ENCODE measurements around the gene SCO2. TPM values are rescaled to one million over a fixed set of nuclear protein-coding genes. Genes with fewer than 3 reads are reported as not detected.
"Not testable (repeated sequence)": the region's sequence is repeated elsewhere in the genome, so short reads cannot be mapped to it uniquely, and the experiment has no call there.

SCO2 gene
- total RNA-seq, 1 donor from 2014 or later: 5.3 TPM

DNA sequence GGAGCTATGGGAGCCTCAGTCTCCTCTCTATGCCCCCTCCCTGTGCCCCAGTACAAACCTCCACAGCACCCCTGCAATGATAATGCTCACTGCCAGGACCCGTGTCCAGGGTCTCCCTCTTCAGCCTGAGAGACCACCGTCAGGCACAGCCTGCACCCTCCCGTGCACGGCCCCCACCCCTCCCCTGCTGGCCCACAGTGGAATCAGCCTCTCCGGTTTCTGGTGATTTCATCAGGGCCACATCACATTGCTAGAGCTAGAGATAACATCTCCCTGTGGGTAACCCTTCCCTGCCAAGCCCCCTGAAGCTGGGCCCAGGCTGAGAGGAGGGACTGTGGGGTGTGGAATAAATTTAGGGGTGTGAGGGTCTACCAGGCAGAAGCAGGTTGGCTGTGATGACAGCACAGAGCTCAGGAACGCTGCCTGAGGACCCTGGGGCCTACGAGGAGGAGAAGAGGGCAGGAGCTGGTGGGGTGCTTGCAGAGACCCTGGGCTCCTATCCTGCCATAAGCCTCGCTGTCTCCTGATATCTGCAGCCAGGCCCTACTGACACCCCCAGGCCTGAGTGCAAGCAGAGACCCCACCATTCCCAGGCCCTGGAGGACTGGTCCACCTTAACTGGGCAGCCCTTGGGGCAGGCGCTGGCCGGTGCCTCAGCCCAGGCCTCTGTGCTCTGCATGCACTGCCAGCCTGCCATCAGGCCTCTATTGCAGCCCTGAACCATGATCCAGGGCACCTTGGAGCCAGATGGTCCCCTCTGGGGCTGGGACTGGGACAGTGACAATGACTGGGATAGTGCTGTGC lies 20.3 kb upstream of the SCO2 start, which contains the start of gene KLHDC7B:
Gene KLHDC7B, plus strand, starts transcription at position 378 of the 804 bp plus-strand sequence. Its CDS starts 345 bp downstream, at position 723.
- H3K9me3 Mint-ChIP-seq: no peaks in the 10 kb centered on the region
- H3K4me3 Mint-ChIP-seq: peak within 1 kb of the TSS; percentile 72
- DNase-seq: peak; percentile 80
- H3K27me3 Mint-ChIP-seq: no peaks in the 10 kb centered on the region
- H3K4me1 Mint-ChIP-seq: peaks cover 50% of the 10 kb centered on the region
- H3K27ac Mint-ChIP-seq: peak within 1 kb of the TSS; percentile 86
- peaks cover 7% of the 10 kb centered on the region for H3K36me3 Mint-ChIP-seq (ENCODE audit: low read depth)
- intact Hi-C loops (cut with micrococcal nuclease): loop anchor here (2.0 kb wide), 1 partner anchor 15 kb away; the partner anchor contains the start of gene TYMP

DNA sequence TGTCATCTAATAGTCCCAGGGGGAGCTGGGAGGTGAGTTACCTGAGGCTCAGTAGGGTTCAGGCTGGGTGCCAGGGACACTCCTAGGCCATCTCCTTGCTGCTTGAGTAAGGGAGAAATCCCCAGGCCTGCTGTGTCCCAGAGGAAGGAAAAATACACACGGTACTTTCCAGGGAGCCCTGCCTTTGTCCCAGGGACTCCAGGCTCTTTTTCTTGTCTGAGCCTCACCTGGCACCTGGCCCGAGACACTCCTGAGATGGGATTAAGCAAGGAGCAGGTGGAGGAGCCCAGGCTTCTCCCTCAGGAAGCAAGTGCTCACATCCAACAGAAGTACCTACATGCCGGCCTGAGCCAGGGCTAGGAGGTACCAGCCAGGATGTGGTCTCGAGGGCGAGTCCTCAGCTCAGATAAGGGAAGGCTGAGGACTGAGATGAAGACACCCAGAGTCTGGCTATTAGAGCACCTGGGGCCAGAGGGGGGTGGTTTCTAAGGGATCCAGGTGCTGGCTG lies 19.4 kb upstream of the SCO2 start:
- Mint-ChIP-seq H3K27me3 (no peaks in the 10 kb centered on the region), H3K4me1 (peaks cover 50% of the 10 kb centered on the region), H3K36me3 (ENCODE audit: low read depth) (peaks cover 5% of the 10 kb centered on the region), H3K4me3 (peak overlapping the region; percentile 72), H3K27ac (peak overlapping the region; percentile 86), H3K9me3 (no peaks in the 10 kb centered on the region)
- DNase-seq: peak; percentile 80
- intact Hi-C loops (cut with micrococcal nuclease): loop anchor here (2.0 kb wide), 1 partner anchor 14 kb away; the partner anchor contains the start of gene TYMP

DNA sequence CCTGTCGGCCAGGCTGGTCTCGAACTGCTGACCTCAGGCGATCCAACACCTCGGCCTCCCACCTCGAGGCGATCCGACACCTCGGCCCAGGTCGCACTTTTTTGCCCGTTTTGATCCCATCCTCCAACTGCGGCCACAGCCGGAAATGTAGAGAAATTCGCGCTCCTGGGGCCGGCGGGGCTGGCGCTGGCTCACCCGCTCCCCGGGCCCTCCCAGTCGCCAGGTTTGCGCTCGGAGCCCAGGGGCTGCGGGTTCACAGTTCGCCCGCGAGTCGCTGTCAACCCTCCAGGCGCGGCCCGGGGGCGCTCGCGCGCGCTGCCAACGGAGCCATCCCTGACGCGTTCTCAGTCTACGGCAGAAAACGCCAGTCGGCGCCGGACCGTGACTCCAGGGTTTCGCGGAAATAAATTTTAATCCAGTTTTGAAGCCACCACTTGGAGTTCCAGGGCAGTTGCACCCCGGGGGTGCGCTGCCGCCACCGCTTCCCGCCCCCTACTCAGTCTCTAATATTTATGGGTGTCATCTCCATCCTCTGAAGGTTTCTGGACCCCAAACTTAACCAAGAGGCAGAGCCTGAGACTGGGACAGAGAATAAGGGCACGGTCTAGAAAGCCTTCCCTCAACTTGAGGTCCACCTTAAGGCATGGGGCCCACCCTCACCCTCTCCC lies 18.8 kb upstream of the SCO2 start:
- peak; percentile 95 for DNase-seq
- intact Hi-C loops (cut with micrococcal nuclease): loop anchor here (2.0 kb wide), 1 partner anchor 13 kb away; the partner anchor contains the start of gene TYMP
- peak overlapping the region; percentile 86 for H3K27ac Mint-ChIP-seq
- no peaks in the 10 kb centered on the region for H3K27me3 Mint-ChIP-seq
- no peaks in the 10 kb centered on the region for H3K9me3 Mint-ChIP-seq
- peaks cover 56% of the 10 kb centered on the region for H3K4me1 Mint-ChIP-seq
- H3K4me3 Mint-ChIP-seq: peak overlapping the region; percentile 72
- peaks cover 5% of the 10 kb centered on the region for H3K36me3 Mint-ChIP-seq (ENCODE audit: low read depth)

DNA sequence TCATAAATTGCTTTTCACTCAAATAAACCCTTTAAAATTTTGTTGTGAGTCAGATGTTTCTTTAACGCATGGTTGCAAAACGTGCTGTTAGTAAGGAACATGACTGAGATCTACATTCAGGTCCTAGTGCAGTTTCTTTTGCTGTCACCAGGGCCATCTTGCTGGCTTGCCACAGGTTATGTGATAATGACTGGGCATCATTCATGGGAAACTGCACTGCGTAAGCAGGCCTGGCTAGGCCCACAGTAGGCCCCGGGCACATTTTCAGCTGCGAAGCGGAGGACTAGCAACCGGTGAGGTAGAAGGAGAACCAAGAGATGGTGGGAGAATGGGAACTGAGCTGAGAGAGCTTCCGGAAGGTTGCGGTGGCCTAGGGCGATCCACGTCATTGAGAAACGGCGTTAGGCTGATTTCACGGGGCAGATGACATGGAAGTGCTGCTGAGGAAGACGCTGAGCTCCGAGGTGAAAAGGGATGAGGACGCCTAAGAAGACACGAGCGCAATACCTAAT lies 17.1 kb upstream of the SCO2 start:
- intact Hi-C loops (cut with micrococcal nuclease): no loop called here
- H3K4me1 Mint-ChIP-seq: peaks cover 64% of the 10 kb centered on the region
- DNase-seq: peak; percentile 72
- no peaks in the 10 kb centered on the region for H3K9me3 Mint-ChIP-seq
- peaks cover 7% of the 10 kb centered on the region for H3K36me3 Mint-ChIP-seq (ENCODE audit: low read depth)
- H3K27ac Mint-ChIP-seq: peak overlapping the region; percentile 91
- H3K4me3 Mint-ChIP-seq: peak overlapping the region; percentile 10
- no peaks in the 10 kb centered on the region for H3K27me3 Mint-ChIP-seq

DNA sequence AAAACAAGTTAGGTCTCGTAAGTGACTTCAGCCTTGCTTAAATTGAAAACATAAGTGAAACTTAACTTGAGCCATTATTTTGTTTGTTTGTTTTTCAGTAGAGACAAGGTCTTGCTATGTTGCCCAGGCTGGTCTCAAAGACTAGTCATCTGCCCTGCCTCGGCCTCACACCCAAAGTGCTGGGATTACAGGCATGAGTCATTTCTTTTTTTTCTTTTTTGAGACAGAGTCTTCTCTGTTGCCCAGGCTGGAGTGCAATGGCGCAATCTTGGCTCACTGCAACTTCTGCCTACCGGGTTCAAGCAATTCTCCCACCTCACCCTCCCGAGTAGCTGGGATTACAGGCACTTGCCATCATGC lies 16.2 kb upstream of the SCO2 start:
- H3K9me3 Mint-ChIP-seq; H3K36me3 Mint-ChIP-seq (ENCODE audit: low read depth); intact Hi-C loops (cut with micrococcal nuclease); H3K27me3 Mint-ChIP-seq: not testable (repeated sequence)
- H3K4me3 Mint-ChIP-seq: peak overlapping the region; percentile 32
- H3K27ac Mint-ChIP-seq: peak overlapping the region; percentile 91
- DNase-seq: peak; percentile 83
- H3K4me1 Mint-ChIP-seq: peaks cover 70% of the 10 kb centered on the region

DNA sequence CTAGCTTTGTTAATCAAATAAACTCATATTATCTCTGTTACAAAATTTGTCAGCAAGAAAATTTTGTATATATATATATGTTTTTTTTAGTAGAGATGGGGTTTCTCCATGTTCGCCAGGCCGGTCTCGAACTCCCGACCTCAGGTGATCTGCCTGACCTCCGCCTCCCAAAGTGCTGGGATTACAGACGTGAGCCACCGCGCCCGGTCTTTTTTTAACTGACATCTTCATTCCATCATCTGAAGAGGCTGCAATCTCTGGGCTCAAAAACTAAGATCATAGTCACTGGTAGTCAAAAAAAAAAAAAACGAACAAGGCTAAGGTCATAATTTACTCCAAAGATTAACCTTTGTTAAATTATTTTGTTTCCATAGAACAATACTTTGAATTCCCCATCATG lies 15.0 kb upstream of the SCO2 start:
- Mint-ChIP-seq H3K9me3 (no peaks in the 10 kb centered on the region), H3K4me1 (peaks cover 65% of the 10 kb centered on the region), H3K27ac (peak overlapping the region; percentile 91), H3K4me3 (peak overlapping the region; percentile 46), H3K27me3 (no peaks in the 10 kb centered on the region), H3K36me3 (ENCODE audit: low read depth) (peaks cover 7% of the 10 kb centered on the region)
- intact Hi-C loops (cut with micrococcal nuclease): no loop called here
- peak; percentile 67 for DNase-seq

DNA sequence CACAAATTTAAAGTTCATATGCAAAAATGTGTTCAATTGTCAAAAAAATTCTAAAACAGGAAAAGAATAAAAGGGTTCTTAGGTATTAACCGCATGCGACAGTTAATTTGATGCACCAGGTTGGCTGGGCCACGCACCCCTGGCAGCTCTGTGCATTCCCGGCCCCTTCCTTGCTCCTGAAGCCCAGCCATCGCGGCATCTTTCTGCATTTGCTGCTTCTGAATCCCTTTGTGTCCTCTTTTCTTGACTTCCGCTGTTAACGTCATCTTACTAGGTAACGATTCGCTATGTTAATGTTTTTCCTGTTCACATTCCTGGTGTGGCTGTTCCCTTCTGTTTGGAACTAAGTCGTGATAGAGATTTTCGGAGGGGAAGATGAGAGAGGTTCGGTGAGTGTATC lies 12.4 kb upstream of the SCO2 start:
- intact Hi-C loops (cut with micrococcal nuclease): loop anchor here (2.0 to 5.0 kb wide), 3 partner anchors 25 to 155 kb away; partner anchors contain the start of genes CHKB and SYCE3
- H3K9me3 Mint-ChIP-seq: no peaks in the 10 kb centered on the region

DNA sequence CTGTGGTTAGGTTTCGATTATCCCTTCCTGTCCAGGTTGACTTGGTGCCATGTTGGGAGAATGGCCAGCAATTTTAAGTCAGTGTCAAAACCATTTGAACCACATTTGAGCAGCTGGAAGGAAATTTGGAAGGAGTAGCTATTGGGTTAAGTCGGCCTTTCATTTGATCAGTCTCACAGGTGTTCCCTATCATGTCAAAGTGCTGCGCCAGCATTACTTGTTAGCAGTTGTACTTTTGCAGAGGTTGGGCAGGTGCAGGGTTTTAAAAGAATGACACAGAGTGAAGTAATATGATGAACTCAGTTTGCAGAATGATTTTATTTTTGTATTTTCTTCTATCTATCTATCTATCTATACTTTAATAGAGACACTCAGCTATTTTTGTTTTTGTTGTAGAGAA lies 10.8 kb upstream of the SCO2 start:
- intact Hi-C loops (cut with micrococcal nuclease): loop anchor here (5.0 kb wide), 1 partner anchor 156 kb away; no protein-coding TSS in a partner anchor

More for the DNA sequence above, 12.4 kb upstream of the SCO2 start:
- Mint-ChIP-seq H3K27me3 (no peaks in the 10 kb centered on the region), H3K4me3 (peak overlapping the region; percentile 55), H3K27ac (peak overlapping the region; percentile 99), H3K4me1 (peaks cover 75% of the 10 kb centered on the region), H3K36me3 (ENCODE audit: low read depth) (peaks cover 7% of the 10 kb centered on the region)
- no peak for DNase-seq

DNA sequence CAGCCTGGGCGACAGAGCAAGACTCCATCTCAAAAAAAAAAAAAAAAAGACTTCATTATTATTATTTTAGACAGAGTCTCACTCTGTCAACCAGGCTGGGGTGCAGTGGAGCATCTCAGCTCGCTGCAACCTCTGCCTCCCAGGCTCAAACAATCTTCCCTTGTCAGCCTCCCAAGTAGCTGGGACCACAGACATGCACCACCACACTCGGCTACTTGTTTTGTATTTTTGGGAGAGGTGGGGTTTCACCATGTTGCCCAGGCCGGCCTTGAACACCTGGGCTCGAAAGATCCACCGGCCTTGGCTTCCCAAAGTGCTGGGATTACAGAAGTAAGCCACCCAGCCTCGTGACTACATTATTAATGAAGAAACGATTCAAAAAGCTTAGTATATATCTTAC lies 9.7 kb upstream of the SCO2 start:
- Mint-ChIP-seq H3K9me3 (no peaks in the 10 kb centered on the region), H3K27ac (no peak overlapping the region), H3K27me3 (no peaks in the 10 kb centered on the region), H3K4me1 (peaks cover 54% of the 10 kb centered on the region), H3K36me3 (ENCODE audit: low read depth) (peaks cover 4% of the 10 kb centered on the region), H3K4me3 (no peak overlapping the region)
- no peak for DNase-seq
- intact Hi-C loops (cut with micrococcal nuclease): loop anchor here (5.0 kb wide), 1 partner anchor 157 kb away; no protein-coding TSS in a partner anchor

More for the DNA sequence above, 10.8 kb upstream of the SCO2 start:
- Mint-ChIP-seq H3K27me3 (no peaks in the 10 kb centered on the region), H3K36me3 (ENCODE audit: low read depth) (peaks cover 4% of the 10 kb centered on the region), H3K9me3 (no peaks in the 10 kb centered on the region), H3K4me3 (no peak overlapping the region), H3K4me1 (peaks cover 63% of the 10 kb centered on the region), H3K27ac (peak overlapping the region; percentile 41)
- no peak for DNase-seq

DNA sequence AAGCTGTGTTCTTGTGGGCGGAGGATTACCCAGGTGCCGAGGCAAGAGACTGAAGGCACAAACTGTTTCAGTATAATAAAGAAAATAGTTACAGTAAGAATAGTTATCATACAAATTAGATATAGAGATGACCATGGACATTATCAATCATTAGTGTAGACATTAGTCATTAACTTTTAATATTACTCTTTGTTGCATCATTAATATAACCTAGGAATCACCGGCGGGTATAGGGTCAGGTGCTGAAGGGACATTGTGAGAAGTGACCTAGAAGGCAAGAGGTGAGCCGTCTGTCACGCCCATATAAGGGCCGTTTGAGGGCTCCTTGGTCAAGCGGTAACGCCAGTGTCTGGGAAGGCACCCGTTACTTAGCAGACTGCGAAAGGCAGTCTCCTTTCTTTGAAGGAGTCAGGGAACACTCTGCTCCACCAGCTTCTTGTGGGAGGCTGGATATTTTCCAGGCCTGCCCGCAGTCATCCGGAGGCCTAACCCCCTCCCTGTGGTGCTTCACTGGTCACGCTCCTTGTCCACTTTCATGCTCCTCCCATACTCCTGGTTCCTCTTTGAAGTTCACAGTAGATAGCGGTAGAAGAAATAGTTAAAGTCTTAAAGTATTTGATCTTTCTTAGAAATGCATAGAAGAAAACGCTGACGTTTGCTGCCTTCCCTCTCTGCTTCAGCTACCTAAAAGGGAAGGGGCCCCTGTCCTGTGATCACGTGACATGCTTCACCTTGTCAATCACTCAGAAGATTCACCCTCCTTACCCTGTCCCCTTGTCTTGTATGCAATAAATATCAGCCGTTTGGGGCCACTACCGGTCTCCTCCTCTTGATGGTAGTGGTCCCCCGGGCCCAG lies 8.7 kb upstream of the SCO2 start:
- H3K36me3 Mint-ChIP-seq (ENCODE audit: low read depth); H3K27me3 Mint-ChIP-seq; H3K9me3 Mint-ChIP-seq; intact Hi-C loops (cut with micrococcal nuclease): not testable (repeated sequence)
- Mint-ChIP-seq H3K4me3 (peak overlapping the region; percentile 96), H3K27ac (peak overlapping the region; percentile 100), H3K4me1 (peaks cover 44% of the 10 kb centered on the region)
- DNase-seq: peak; percentile 68

DNA sequence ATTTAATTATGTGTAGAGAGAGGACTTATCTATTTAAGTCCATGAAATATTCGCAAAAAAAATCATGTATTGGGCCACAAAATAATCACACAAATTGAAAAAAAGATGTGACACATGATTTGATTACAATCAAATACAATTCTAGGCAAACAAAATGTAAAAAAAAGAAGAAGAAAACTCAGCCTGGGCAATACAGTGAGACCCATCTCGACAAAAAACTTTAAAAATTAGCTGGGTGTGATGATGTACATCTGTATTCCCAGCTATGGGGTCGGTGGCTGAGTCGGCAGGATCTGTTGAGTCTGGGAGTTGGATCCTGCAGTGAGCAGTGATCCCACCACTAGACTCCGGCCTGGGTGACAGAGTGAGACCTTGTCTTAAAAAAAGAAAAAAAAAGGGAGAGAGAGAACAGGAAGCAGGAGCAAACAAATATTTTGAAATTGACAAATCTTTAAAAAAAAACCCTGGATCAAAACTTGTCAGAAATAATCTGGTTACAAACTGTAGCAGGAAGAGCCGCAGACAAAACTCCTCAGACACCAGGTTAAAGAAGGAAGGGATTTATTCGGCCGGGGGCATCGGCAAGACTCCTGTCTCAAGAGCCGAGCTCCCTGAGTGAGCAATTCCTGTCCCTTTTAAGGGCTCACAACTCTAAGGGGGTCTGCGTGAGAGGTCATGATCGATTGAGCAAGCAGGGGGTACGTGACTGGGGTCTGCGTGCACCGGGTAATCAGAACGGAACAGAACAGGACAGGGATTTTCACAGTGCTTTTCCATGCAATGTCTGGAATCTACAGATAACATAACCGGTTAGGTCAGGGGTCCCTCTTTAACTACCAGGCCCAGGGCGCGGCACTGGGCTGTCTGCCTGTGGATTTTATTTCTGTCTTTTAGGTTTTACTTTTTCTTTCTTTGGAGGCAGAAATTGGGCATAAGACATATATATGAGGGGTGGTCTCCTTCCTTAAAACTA lies 7.7 kb upstream of the SCO2 start:
- H3K4me1 Mint-ChIP-seq: peaks cover 48% of the 10 kb centered on the region
- peak overlapping the region; percentile 96 for H3K4me3 Mint-ChIP-seq
- intact Hi-C loops (cut with micrococcal nuclease): no loop called here

More for the DNA sequence above, 7.7 kb upstream of the SCO2 start:
- DNase-seq: no peak
- Mint-ChIP-seq H3K27ac (peak overlapping the region; percentile 100), H3K9me3 (no peaks in the 10 kb centered on the region), H3K27me3 (no peaks in the 10 kb centered on the region), H3K36me3 (ENCODE audit: low read depth) (peaks cover 11% of the 10 kb centered on the region)
